ENCODE measurements around the gene C11orf91.

GRCh38 chr11:33697997-33698396, 2.6 kb downstream of the C11orf91 start:
- TF ChIP-seq CTCF (conservative IDR thresholded peaks at IDR 0.05; ENCODE audit: low read depth, low read length) (no peak), EZH2 (IDR thresholded peaks at IDR 0.05; ENCODE audit: borderline replicate concordance, low read depth, low read length, poor library complexity, severe bottlenecking) (no peak)
